ENCODE data around the gene ZYG11B.

GRCh38 chr1:52725903-52726264 lies 369 bp upstream of the ZYG11B start:
- TF ChIP-seq, protein P1, sequence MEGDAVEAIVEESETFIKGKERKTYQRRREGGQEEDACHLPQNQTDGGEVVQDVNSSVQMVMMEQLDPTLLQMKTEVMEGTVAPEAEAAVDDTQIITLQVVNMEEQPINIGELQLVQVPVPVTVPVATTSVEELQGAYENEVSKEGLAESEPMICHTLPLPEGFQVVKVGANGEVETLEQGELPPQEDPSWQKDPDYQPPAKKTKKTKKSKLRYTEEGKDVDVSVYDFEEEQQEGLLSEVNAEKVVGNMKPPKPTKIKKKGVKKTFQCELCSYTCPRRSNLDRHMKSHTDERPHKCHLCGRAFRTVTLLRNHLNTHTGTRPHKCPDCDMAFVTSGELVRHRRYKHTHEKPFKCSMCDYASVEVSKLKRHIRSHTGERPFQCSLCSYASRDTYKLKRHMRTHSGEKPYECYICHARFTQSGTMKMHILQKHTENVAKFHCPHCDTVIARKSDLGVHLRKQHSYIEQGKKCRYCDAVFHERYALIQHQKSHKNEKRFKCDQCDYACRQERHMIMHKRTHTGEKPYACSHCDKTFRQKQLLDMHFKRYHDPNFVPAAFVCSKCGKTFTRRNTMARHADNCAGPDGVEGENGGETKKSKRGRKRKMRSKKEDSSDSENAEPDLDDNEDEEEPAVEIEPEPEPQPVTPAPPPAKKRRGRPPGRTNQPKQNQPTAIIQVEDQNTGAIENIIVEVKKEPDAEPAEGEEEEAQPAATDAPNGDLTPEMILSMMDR (optimal IDR thresholded peaks at IDR 0.05 in 1 of 3, IDR thresholded peaks at IDR 0.05 in 1 of 3, conservative IDR thresholded peaks at IDR 0.05 in 1 of 3; ENCODE audit: extremely low read depth in 1 of 3, insufficient read depth in 2 of 3, low read length in 3 of 3) = no peak
- no peak for TF ChIP-seq EZH2 (IDR thresholded peaks at IDR 0.05; ENCODE audit: low read length)

All from keratinocyte (primary cell).